DOHH2 (cell line): ENCODE measurements around the gene CYTH3.

Source experiments
- CTCF ChIP-seq: fragments of 200-600 bp; sonication (generic); IDR thresholded peaks from one replicate; pipeline ENCODE4 v1.5.1; 2014; ENCODE audit warnings: antibody characterized with exemption, mild to moderate bottlenecking, low read depth, low read length; ENCODE audit not compliant: poor library complexity, severe bottlenecking
- EZH2phosphoT487 ChIP-seq: fragments of 200-600 bp; sonication (generic); IDR thresholded peaks from 2 replicates; pipeline ENCODE4 v1.6.1; 2017; ENCODE audit warnings: borderline replicate concordance, mild to moderate bottlenecking, antibody characterized with exemption, low read length, moderate library complexity, mixed read lengths

- TF ChIP-seq CTCF: no peak
- no peak for TF ChIP-seq EZH2phosphoT487
Measured at GRCh38 chr7:6260291-6261187, 11.9 kb downstream of the CYTH3 start.
